Smooth muscle cell (in vitro differentiated cells): ENCODE data around the gene CKAP5. TPM values are rescaled to one million over a fixed set of nuclear protein-coding genes. Genes with fewer than 3 reads are reported as not detected.
"Not testable (repeated sequence)": the region's sequence is repeated elsewhere in the genome, so short reads cannot be mapped to it uniquely, and the experiment has no call there.

Source experiments
- DNase-seq: peaks from one replicate; lab custom pipeline; 2025; ENCODE audit not compliant: unreplicated experiment; lab: John Stamatoyannopoulos, UW
- H2AFZ ChIP-seq: fragments of 200-600 bp; sonication (generic); 2 replicates; pipeline ENCODE4 v1.6.0; 2016; ENCODE audit warnings: antibody characterized with exemption, low read depth, mild to moderate bottlenecking
- H3F3A ChIP-seq: fragments of 200-600 bp; sonication (generic); 2 replicates; pipeline ENCODE4 v1.6.0; 2017; ENCODE audit warnings: antibody characterized with exemption, low read depth
- H3K27ac ChIP-seq: fragments of 200-600 bp; sonication (generic); 2 replicates; pipeline ENCODE4 v1.5.1; 2016; ENCODE audit warnings: low read depth, mild to moderate bottlenecking
- H3K27me3 ChIP-seq: fragments of 200-600 bp; sonication (generic); 2 replicates; pipeline ENCODE4 v1.6.1; 2016; ENCODE audit warnings: low read depth, mild to moderate bottlenecking
- H3K36me3 ChIP-seq: fragments of 200-600 bp; sonication (generic); 2 replicates; pipeline ENCODE4 v1.5.1; 2016; ENCODE audit warnings: low read depth
- H3K4me1 ChIP-seq: fragments of 200-600 bp; sonication (generic); 2 replicates; pipeline ENCODE4 v1.5.1; 2016; ENCODE audit warnings: low read depth
- H3K4me2 ChIP-seq: fragments of 200-600 bp; sonication (generic); 2 replicates; pipeline ENCODE4 v1.6.0; 2016; ENCODE audit warnings: mild to moderate bottlenecking
- H3K4me3 ChIP-seq: fragments of 200-600 bp; sonication (generic); 2 replicates; pipeline ENCODE4 v1.5.1; 2016; ENCODE audit warnings: mild to moderate bottlenecking
- H3K79me2 ChIP-seq: fragments of 200-600 bp; sonication (generic); 2 replicates; pipeline ENCODE4 v1.6.0; 2016; ENCODE audit warnings: low read depth, mild to moderate bottlenecking
- H3K9ac ChIP-seq: fragments of 200-600 bp; sonication (generic); 2 replicates; pipeline ENCODE4 v1.6.0; 2016; ENCODE audit warnings: low read depth
- H3K9me3 ChIP-seq: fragments of 200-600 bp; sonication (generic); replicated peaks from 2 replicates; pipeline ENCODE4 v1.5.1; 2016; ENCODE audit warnings: low read depth
- H4K20me1 ChIP-seq: fragments of 200-600 bp; sonication (generic); 2 replicates; pipeline ENCODE4 v1.6.0; 2016; ENCODE audit warnings: low read depth
- CTCF ChIP-seq: fragments of 200-600 bp; sonication (generic); IDR thresholded peaks from 2 replicates; pipeline ENCODE4 v1.5.1; 2017; ENCODE audit warnings: borderline replicate concordance, mild to moderate bottlenecking, antibody characterized with exemption; ENCODE audit not compliant: insufficient read depth, poor library complexity, severe bottlenecking
- WGBS: methylation state at CpG from one replicate; pipeline ENCODE4 v1.1.7; 2016; ENCODE audit warnings: low lambda C conversion rate; 5-methylcytosine and 5-hydroxymethylcytosine counted together
- polyA plus RNA-seq: library from polyadenylated mRNA; unstranded; fragments of >200 nt; fragmentation: Nextera tagmentation; extraction: Ambion mirVana; gene quantifications from 2 replicates; pipeline ENCODE4 v1.2.1, GENCODE V29; 2016
- total RNA-seq: library from RNA; depleted of rRNA; stranded (reverse); fragments of >200 nt; gene quantifications from 2 replicates; pipeline ENCODE4 v1.2.3, GENCODE V29; 2014

The CKAP5 gene
- total and polyA plus RNA-seq, 2 experiments from 2014 or later, result 24.5 to 57.0 TPM

- H3K9ac ChIP-seq, result no peak overlapping the region
- H4K20me1 ChIP-seq, result no peaks in the 10 kb centered on the region
- H3K4me1 ChIP-seq, result peaks cover 2% of the 10 kb centered on the region
- H3F3A ChIP-seq, result peaks cover 5% of the 10 kb centered on the region
- H2AFZ ChIP-seq, result no peak overlapping the region
- DNase-seq, result no peak
- no peak overlapping the region for H3K4me3 ChIP-seq
- no peaks in the 10 kb centered on the region for H3K36me3 ChIP-seq
- no peak overlapping the region for H3K27ac ChIP-seq
- WGBS, result 96% methylated on average over 23 of the region's 25 CpGs
- no peak for TF ChIP-seq CTCF
- no peaks in the 10 kb centered on the region for H3K9me3 ChIP-seq
- H3K79me2 ChIP-seq, result no peaks in the 10 kb centered on the region
- no peaks in the 10 kb centered on the region for H3K27me3 ChIP-seq
- no peak overlapping the region for H3K4me2 ChIP-seq
Observed at GRCh38 chr11:46719543-46720218, 126.4 kb downstream of the CKAP5 start.

GRCh38 chr11:46719048-46719542 is 127.0 kb downstream of the CKAP5 start, which contains the start of gene F2:
Gene F2, plus strand, starts transcription at chr11:46719213. Its CDS starts 23 bp downstream, at chr11:46719236.
- Histone ChIP-seq H3K27me3 (no peaks in the 10 kb centered on the region), H3K36me3 (no peaks in the 10 kb centered on the region), H3K27ac (no peak within 1 kb of the TSS), H4K20me1 (no peaks in the 10 kb centered on the region), H3K4me2 (no peak within 1 kb of the TSS), H3K9ac (no peak within 1 kb of the TSS), H3F3A (peaks cover 5% of the 10 kb centered on the region), H2AFZ (no peak within 1 kb of the TSS), H3K4me1 (peaks cover 4% of the 10 kb centered on the region), H3K9me3 (no peaks in the 10 kb centered on the region), H3K4me3 (no peak within 1 kb of the TSS), H3K79me2 (no peaks in the 10 kb centered on the region)
- DNase-seq, result no peak
- TF ChIP-seq CTCF, result no peak
- 93% methylated on average over 7 of the region's 7 CpGs for WGBS

- Histone ChIP-seq H3K36me3 (no peaks in the 10 kb centered on the region), H3K9ac (no peak overlapping the region), H4K20me1 (no peaks in the 10 kb centered on the region), H3K79me2 (no peaks in the 10 kb centered on the region), H3F3A (peaks cover 5% of the 10 kb centered on the region), H3K4me3 (no peak overlapping the region), H3K4me1 (peaks cover 4% of the 10 kb centered on the region), H3K4me2 (no peak overlapping the region), H3K9me3 (no peaks in the 10 kb centered on the region), H2AFZ (no peak overlapping the region), H3K27me3 (no peaks in the 10 kb centered on the region), H3K27ac (no peak overlapping the region)
- TF ChIP-seq CTCF, result no peak
- no peak for DNase-seq
- 93% methylated on average over 11 of the region's 11 CpGs for WGBS
Observed at GRCh38 chr11:46718155-46719019, 127.7 kb downstream of the CKAP5 start.

- not testable (repeated sequence) for H3K4me1 ChIP-seq, H3K9ac ChIP-seq, DNase-seq, H3K27ac ChIP-seq, H3K27me3 ChIP-seq, H3K36me3 ChIP-seq, H3K79me2 ChIP-seq, H3K9me3 ChIP-seq, H4K20me1 ChIP-seq, H3K4me3 ChIP-seq, H3K4me2 ChIP-seq, H2AFZ ChIP-seq, H3F3A ChIP-seq
- WGBS, result 95% methylated on average over 2 of the region's 2 CpGs
Observed at GRCh38 chr11:46717825-46718154, 128.3 kb downstream of the CKAP5 start.
